ENCODE measurements around the gene RASAL2. TPM values are rescaled to one million over a fixed set of nuclear protein-coding genes. Genes with fewer than 3 reads are reported as not detected.

Gene RASAL2
- total RNA-seq, 1 experiment from 2014 or later: 32.4 TPM

GRCh38 chr1:178407655-178408054 is 313.8 kb downstream of the RASAL2 start:
- no peaks in the 10 kb centered on the region for H3K36me3 Mint-ChIP-seq (ENCODE audit: insufficient read depth, unreplicated experiment)
- H3K27me3 Mint-ChIP-seq (ENCODE audit: unreplicated experiment): no peaks in the 10 kb centered on the region
- no peak for DNase-seq
- H3K4me1 Mint-ChIP-seq (ENCODE audit: low read depth, unreplicated experiment): no peaks in the 10 kb centered on the region
- CTCF ChIA-PET: no interaction called here
- BruUV-seq (replicated peaks): no TSS peak
- TF ChIP-seq CTCF (IDR thresholded peaks at IDR 0.05; ENCODE audit: unreplicated experiment): no peak
- H3K9me3 Mint-ChIP-seq (ENCODE audit: low read depth, unreplicated experiment): peaks cover 12% of the 10 kb centered on the region
- no peak overlapping the region for H3K27ac Mint-ChIP-seq (ENCODE audit: unreplicated experiment)
- intact Hi-C loops (cut with micrococcal nuclease; ENCODE audit: unreplicated experiment): no loop called here
- H3K4me3 Mint-ChIP-seq (ENCODE audit: low read depth, unreplicated experiment): no peak overlapping the region

GRCh38 chr1:178408871-178409270 is 315.0 kb downstream of the RASAL2 start:
- H3K4me1 Mint-ChIP-seq (ENCODE audit: low read depth, unreplicated experiment): no peaks in the 10 kb centered on the region
- CTCF ChIA-PET: no interaction called here
- no peaks in the 10 kb centered on the region for H3K36me3 Mint-ChIP-seq (ENCODE audit: insufficient read depth, unreplicated experiment)
- no peak for DNase-seq
- peaks cover 12% of the 10 kb centered on the region for H3K9me3 Mint-ChIP-seq (ENCODE audit: low read depth, unreplicated experiment)
- BruUV-seq (replicated peaks): no TSS peak
- intact Hi-C loops (cut with micrococcal nuclease; ENCODE audit: unreplicated experiment): no loop called here
- H3K4me3 Mint-ChIP-seq (ENCODE audit: low read depth, unreplicated experiment): no peak overlapping the region
- H3K27me3 Mint-ChIP-seq (ENCODE audit: unreplicated experiment): no peaks in the 10 kb centered on the region
- H3K27ac Mint-ChIP-seq (ENCODE audit: unreplicated experiment): no peak overlapping the region
- no peak for TF ChIP-seq CTCF (IDR thresholded peaks at IDR 0.05; ENCODE audit: unreplicated experiment)

- DNase-seq: no peak
- no peaks in the 10 kb centered on the region for H3K4me1 Mint-ChIP-seq (ENCODE audit: low read depth, unreplicated experiment)
These were observed 315.6 kb downstream of the RASAL2 start for GRCh38 chr1:178409541-178409940.

GRCh38 chr1:178411756-178412399 is 318.0 kb downstream of the RASAL2 start:
- H3K4me1 Mint-ChIP-seq (ENCODE audit: low read depth, unreplicated experiment): no peaks in the 10 kb centered on the region
- TF ChIP-seq CTCF (IDR thresholded peaks at IDR 0.05; ENCODE audit: unreplicated experiment): no peak
- H3K36me3 Mint-ChIP-seq (ENCODE audit: insufficient read depth, unreplicated experiment): no peaks in the 10 kb centered on the region
- no peak overlapping the region for H3K4me3 Mint-ChIP-seq (ENCODE audit: low read depth, unreplicated experiment)
- no peaks in the 10 kb centered on the region for H3K27me3 Mint-ChIP-seq (ENCODE audit: unreplicated experiment)
- DNase-seq: no peak
- BruUV-seq (replicated peaks): no TSS peak
- CTCF ChIA-PET: interaction anchor here (0.7 kb wide), 2 partner anchors 115 to 278 kb away, joined by 3 read pairs; no protein-coding TSS in a partner anchor
- intact Hi-C loops (cut with micrococcal nuclease; ENCODE audit: unreplicated experiment): no loop called here
- H3K27ac Mint-ChIP-seq (ENCODE audit: unreplicated experiment): no peak overlapping the region
- peaks cover 14% of the 10 kb centered on the region for H3K9me3 Mint-ChIP-seq (ENCODE audit: low read depth, unreplicated experiment)

More at GRCh38 chr1:178409541-178409940, 315.6 kb downstream of the RASAL2 start:
- Mint-ChIP-seq H3K9me3 (ENCODE audit: low read depth, unreplicated experiment) (peaks cover 12% of the 10 kb centered on the region), H3K27me3 (ENCODE audit: unreplicated experiment) (no peaks in the 10 kb centered on the region), H3K4me3 (ENCODE audit: low read depth, unreplicated experiment) (no peak overlapping the region), H3K36me3 (ENCODE audit: insufficient read depth, unreplicated experiment) (no peaks in the 10 kb centered on the region), H3K27ac (ENCODE audit: unreplicated experiment) (no peak overlapping the region)
- no TSS peak for BruUV-seq (replicated peaks)
- no peak for TF ChIP-seq CTCF (IDR thresholded peaks at IDR 0.05; ENCODE audit: unreplicated experiment)
- CTCF ChIA-PET: no interaction called here
- intact Hi-C loops (cut with micrococcal nuclease; ENCODE audit: unreplicated experiment): no loop called here
